ENCODE data around the gene COX20. TPM values are rescaled to one million over a fixed set of nuclear protein-coding genes. Genes with fewer than 3 reads are reported as not detected.

COX20 gene
- polyA plus RNA-seq, 2 of the 4 experiments (the other 2 are of a cell fraction) = 65.4 to 74.6 TPM

DNA sequence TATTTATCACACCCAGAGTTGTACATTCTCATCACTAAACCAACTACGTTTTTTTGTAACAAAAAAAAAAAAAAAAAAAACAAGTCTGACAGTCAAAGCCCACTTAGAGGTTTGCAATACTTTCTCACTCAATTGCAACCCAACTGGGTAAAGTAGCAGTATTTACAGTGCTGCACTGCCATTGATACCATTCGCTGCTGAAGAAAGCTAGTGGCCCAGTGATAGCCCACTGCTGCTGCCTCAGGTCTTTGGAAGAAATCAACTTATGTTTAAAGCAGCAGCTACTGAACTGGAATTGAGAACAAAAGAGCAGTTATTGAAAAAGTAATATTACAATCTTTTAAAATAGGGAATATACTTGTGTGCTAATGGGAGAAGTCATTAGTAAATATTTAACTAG lies 26.2 kb downstream of the COX20 start:
- Histone ChIP-seq H3K4me3 (peak overlapping the region; percentile 100), H3K27ac (peak overlapping the region; percentile 5 to 52; a peak in 3 of 6 replicates), H3K9me3 (no peaks in the 10 kb centered on the region), H3K4me1 (peaks cover 63% of the 10 kb centered on the region), H3K4me2 (peak overlapping the region; percentile 88)
- TF ChIP-seq, protein P1, sequence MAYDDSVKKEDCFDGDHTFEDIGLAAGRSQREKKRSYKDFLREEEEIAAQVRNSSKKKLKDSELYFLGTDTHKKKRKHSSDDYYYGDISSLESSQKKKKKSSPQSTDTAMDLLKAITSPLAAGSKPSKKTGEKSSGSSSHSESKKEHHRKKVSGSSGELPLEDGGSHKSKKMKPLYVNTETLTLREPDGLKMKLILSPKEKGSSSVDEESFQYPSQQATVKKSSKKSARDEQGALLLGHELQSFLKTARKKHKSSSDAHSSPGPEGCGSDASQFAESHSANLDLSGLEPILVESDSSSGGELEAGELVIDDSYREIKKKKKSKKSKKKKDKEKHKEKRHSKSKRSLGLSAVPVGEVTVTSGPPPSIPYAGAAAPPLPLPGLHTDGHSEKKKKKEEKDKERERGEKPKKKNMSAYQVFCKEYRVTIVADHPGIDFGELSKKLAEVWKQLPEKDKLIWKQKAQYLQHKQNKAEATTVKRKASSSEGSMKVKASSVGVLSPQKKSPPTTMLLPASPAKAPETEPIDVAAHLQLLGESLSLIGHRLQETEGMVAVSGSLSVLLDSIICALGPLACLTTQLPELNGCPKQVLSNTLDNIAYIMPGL (CRISPR knock-in tag; IDR thresholded peaks at IDR 0.05; ENCODE audit: borderline replicate concordance) = no peak
- no peak for TF ChIP-seq RAD21 (conservative IDR thresholded peaks at IDR 0.05 in 1 of 2, IDR thresholded peaks at IDR 0.05 in 1 of 2)
- no peak for TF ChIP-seq FOSB (CRISPR knock-in tag; IDR thresholded peaks at IDR 0.05)
- TF ChIP-seq FOXS1 (CRISPR knock-in tag; IDR thresholded peaks at IDR 0.05) = no peak
- no peak for TF ChIP-seq NPAS2 (CRISPR knock-in tag; IDR thresholded peaks at IDR 0.05; ENCODE audit: borderline replicate concordance)
- TF ChIP-seq CBX2 (IDR thresholded peaks at IDR 0.05; ENCODE audit: borderline replicate concordance, low read depth) = no peak
- no peak for TF ChIP-seq NFE2L2 (conservative IDR thresholded peaks at IDR 0.05; ENCODE audit: low read length)
- no peak for TF ChIP-seq RFX5 (IDR thresholded peaks at IDR 0.05)
- TF ChIP-seq HEYL (CRISPR knock-in tag; IDR thresholded peaks at IDR 0.05) = no peak
- no peak for TF ChIP-seq ZC3H11A (IDR thresholded peaks at IDR 0.05)
- TF ChIP-seq TP53 (CRISPR knock-in tag; IDR thresholded peaks at IDR 0.05) = no peak
- TF ChIP-seq, protein P2, sequence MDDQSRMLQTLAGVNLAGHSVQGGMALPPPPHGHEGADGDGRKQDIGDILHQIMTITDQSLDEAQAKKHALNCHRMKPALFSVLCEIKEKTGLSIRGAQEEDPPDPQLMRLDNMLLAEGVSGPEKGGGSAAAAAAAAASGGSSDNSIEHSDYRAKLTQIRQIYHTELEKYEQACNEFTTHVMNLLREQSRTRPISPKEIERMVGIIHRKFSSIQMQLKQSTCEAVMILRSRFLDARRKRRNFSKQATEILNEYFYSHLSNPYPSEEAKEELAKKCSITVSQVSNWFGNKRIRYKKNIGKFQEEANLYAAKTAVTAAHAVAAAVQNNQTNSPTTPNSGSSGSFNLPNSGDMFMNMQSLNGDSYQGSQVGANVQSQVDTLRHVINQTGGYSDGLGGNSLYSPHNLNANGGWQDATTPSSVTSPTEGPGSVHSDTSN (IDR thresholded peaks at IDR 0.05) = no peak
- no peak for TF ChIP-seq EHMT2 (IDR thresholded peaks at IDR 0.05; ENCODE audit: low read depth)
- TF ChIP-seq MYC (IDR thresholded peaks at IDR 0.05; ENCODE audit: borderline replicate concordance, low read length) = no peak
- TF ChIP-seq SREBF2 (IDR thresholded peaks at IDR 0.05) = no peak
- TF ChIP-seq HOXA7 (CRISPR knock-in tag; IDR thresholded peaks at IDR 0.05) = no peak
- TF ChIP-seq EP300 (IDR thresholded peaks at IDR 0.05) = no peak
- no peak for TF ChIP-seq ZNF302 (CRISPR knock-in tag; IDR thresholded peaks at IDR 0.05)
- no peak for TF ChIP-seq NR3C1 (IDR thresholded peaks at IDR 0.05)
- TF ChIP-seq HOXB5 (CRISPR knock-in tag; IDR thresholded peaks at IDR 0.05) = no peak
- CTCF ChIA-PET = interaction anchor here (0.6 to 3.9 kb wide), 9 partner anchors 10 to 258 kb away, joined by 3 to 28 read pairs (median 3); partner anchors contain the start of gene COX20
- DNase-seq (ENCODE audit: low read depth in 1 of 2, low spot score in 1 of 2) (no peak), FAIRE-seq (no peak), ATAC-seq (no peak)
- WGBS (ENCODE audit: missing lambda C conversion rate) = 1% methylated on average over 2 of the region's 2 CpGs
- POLR2A ChIA-PET = interaction anchor here (0.7 to 5.5 kb wide), 4 partner anchors 27 to 108 kb away, joined by 6 to 102 read pairs (median 48); partner anchors contain the start of gene COX20

DNA sequence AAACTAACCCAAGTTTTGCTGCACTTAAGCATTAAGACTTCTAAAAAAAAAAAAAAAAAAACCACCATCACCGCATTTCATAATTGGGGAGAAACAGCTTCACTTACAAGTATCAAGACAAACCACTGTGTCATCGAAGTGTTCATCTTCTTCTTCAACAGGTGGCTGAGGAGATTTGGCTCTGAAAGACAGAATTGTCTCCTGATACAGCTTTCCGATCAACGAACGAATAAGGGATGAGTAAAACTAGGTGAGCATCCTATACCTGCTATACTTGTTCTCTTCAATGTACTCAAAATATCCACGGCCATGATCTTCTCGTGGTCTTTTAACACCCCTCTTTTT lies 26.9 kb downstream of the COX20 start:
- peak overlapping the region; percentile 96 to 100 for H3K27ac ChIP-seq
- peaks cover 58% of the 10 kb centered on the region for H3K4me1 ChIP-seq
- DNase-seq (ENCODE audit: low read depth in 1 of 2, low spot score in 1 of 2) (peak in 1 of 2 experiments; percentile 38), FAIRE-seq (no peak), ATAC-seq (no peak)
- H3K4me2 ChIP-seq = peak overlapping the region; percentile 88
- WGBS (ENCODE audit: missing lambda C conversion rate) = under 1% methylated on average over 7 of the region's 7 CpGs
- no peaks in the 10 kb centered on the region for H3K9me3 ChIP-seq
- TF ChIP-seq KDM5A (IDR thresholded peaks at IDR 0.05) (no peak), HOXB5 (CRISPR knock-in tag; IDR thresholded peaks at IDR 0.05) (no peak), ZNF302 (CRISPR knock-in tag; IDR thresholded peaks at IDR 0.05) (no peak), NR3C1 (IDR thresholded peaks at IDR 0.05) (no peak), RNF2 (IDR thresholded peaks at IDR 0.05; ENCODE audit: borderline replicate concordance, low read depth) (no peak), RCOR1 (IDR thresholded peaks at IDR 0.05; ENCODE audit: low read depth, low read length) (no peak), ESRRA (IDR thresholded peaks at IDR 0.05; ENCODE audit: borderline replicate concordance, low read length) (no peak), GATA3 (IDR thresholded peaks at IDR 0.05; ENCODE audit: borderline replicate concordance) (no peak), POLR2A (IDR thresholded peaks at IDR 0.05; ENCODE audit: low read length) (no peak), CHD2 (IDR thresholded peaks at IDR 0.05; ENCODE audit: low read length, partially characterized antibody) (no peak), HEYL (CRISPR knock-in tag; IDR thresholded peaks at IDR 0.05) (no peak)
- TF ChIP-seq, protein P3, sequence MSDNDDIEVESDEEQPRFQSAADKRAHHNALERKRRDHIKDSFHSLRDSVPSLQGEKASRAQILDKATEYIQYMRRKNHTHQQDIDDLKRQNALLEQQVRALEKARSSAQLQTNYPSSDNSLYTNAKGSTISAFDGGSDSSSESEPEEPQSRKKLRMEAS (IDR thresholded peaks at IDR 0.05) = no peak
- TF ChIP-seq, protein P4, sequence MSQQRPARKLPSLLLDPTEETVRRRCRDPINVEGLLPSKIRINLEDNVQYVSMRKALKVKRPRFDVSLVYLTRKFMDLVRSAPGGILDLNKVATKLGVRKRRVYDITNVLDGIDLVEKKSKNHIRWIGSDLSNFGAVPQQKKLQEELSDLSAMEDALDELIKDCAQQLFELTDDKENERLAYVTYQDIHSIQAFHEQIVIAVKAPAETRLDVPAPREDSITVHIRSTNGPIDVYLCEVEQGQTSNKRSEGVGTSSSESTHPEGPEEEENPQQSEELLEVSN (IDR thresholded peaks at IDR 0.05; ENCODE audit: borderline replicate concordance, low read depth) = no peak
- CTCF ChIA-PET = interaction anchor here (1.0 to 3.9 kb wide), 7 partner anchors 13 to 180 kb away, joined by 3 to 28 read pairs (median 4); partner anchors contain the start of gene COX20
- peak overlapping the region; percentile 100 for H3K4me3 ChIP-seq
- POLR2A ChIA-PET = interaction anchor here (1.1 to 5.5 kb wide), 4 partner anchors 28 to 112 kb away, joined by 3 to 102 read pairs (median 48); partner anchors contain the start of gene COX20

Measured in A549 (cell line).